Hepatocyte (in vitro differentiated cells): ENCODE measurements around the gene RGS3. TPM values are rescaled to one million over a fixed set of nuclear protein-coding genes. Genes with fewer than 3 reads are reported as not detected.

Source experiments
- DNase-seq: peaks from one replicate; pipeline ENCODE4 v3.0.0-alpha.2; 2016; ENCODE audit warnings: low spot score
- H2AFZ ChIP-seq: fragments of 200-600 bp; sonication (generic); 2 replicates; pipeline ENCODE4 v1.6.0; 2016; ENCODE audit warnings: antibody characterized with exemption, mild to moderate bottlenecking
- H3K27ac ChIP-seq: fragments of 200-600 bp; sonication (generic); 2 replicates; pipeline ENCODE4 v1.5.1; 2016; ENCODE audit warnings: mild to moderate bottlenecking
- H3K27me3 ChIP-seq: fragments of 200-600 bp; sonication (generic); 2 replicates; pipeline ENCODE4 v1.6.1; 2016
- H3K36me3 ChIP-seq: fragments of 200-600 bp; sonication (generic); replicated peaks from 2 replicates; pipeline ENCODE4 v1.5.1; 2016; ENCODE audit warnings: low read depth; ENCODE audit not compliant: insufficient read depth
- H3K4me1 ChIP-seq: fragments of 200-600 bp; sonication (generic); 2 replicates; pipeline ENCODE4 v1.5.1; 2016; ENCODE audit warnings: mild to moderate bottlenecking, moderate library complexity; ENCODE audit not compliant: insufficient read depth
- H3K4me2 ChIP-seq: fragments of 200-600 bp; sonication (generic); 2 replicates; pipeline ENCODE4 v1.6.0; 2016
- H3K4me3 ChIP-seq: fragments of 200-600 bp; sonication (generic); 2 replicates; pipeline ENCODE4 v1.5.1; 2016; ENCODE audit warnings: mild to moderate bottlenecking
- H3K79me2 ChIP-seq: fragments of 200-600 bp; sonication (generic); 2 replicates; pipeline ENCODE4 v1.6.0; 2017; ENCODE audit warnings: mild to moderate bottlenecking
- H3K9me2 ChIP-seq: fragments of 200-600 bp; sonication (generic); replicated peaks from 2 replicates; pipeline ENCODE4 v1.6.0; 2017; ENCODE audit warnings: mild to moderate bottlenecking; ENCODE audit not compliant: insufficient read depth
- H3K9me3 ChIP-seq: fragments of 200-600 bp; sonication (generic); 2 replicates; pipeline ENCODE4 v1.5.1; 2016; ENCODE audit warnings: low read depth, mild to moderate bottlenecking
- H4K20me1 ChIP-seq: fragments of 200-600 bp; sonication (generic); 2 replicates; pipeline ENCODE4 v1.6.0; 2016; ENCODE audit warnings: mild to moderate bottlenecking; ENCODE audit not compliant: insufficient read depth, poor library complexity, severe bottlenecking
- EZH2 ChIP-seq: fragments of 200-600 bp; sonication (generic); IDR thresholded peaks from 2 replicates; pipeline ENCODE4 v1.6.1; 2016; ENCODE audit warnings: antibody characterized with exemption, mild to moderate bottlenecking, borderline replicate concordance
- EZH2phosphoT487 ChIP-seq: fragments of 200-600 bp; sonication (generic); IDR thresholded peaks from one replicate; pipeline ENCODE4 v1.6.1; 2018; ENCODE audit warnings: antibody characterized with exemption, mild to moderate bottlenecking, low read depth, moderate library complexity; ENCODE audit not compliant: unreplicated experiment, severe bottlenecking
- WGBS: methylation state at CpG from one replicate; pipeline ENCODE4 v1.1.6; 2016; ENCODE audit warnings: low lambda C conversion rate; ENCODE audit errors: missing lambda C conversion rate; 5-methylcytosine and 5-hydroxymethylcytosine counted together
- polyA plus RNA-seq: library from polyadenylated mRNA; unstranded; fragments of >200 nt; fragmentation: Nextera tagmentation; extraction: Ambion mirVana; gene quantifications from 2 replicates; pipeline ENCODE4 v1.2.1, GENCODE V29; 2016
- total RNA-seq: library from RNA; depleted of rRNA; stranded (reverse); fragments of >200 nt; gene quantifications from 2 replicates; pipeline ENCODE4 v1.2.3, GENCODE V29; 2014
- TF ChIP-seq, protein P1 (sequence below): fragments of 200-600 bp; sonication (generic); IDR thresholded peaks from 2 replicates; pipeline ENCODE4 v1.5.1; 2016; ENCODE audit warnings: antibody characterized with exemption, mild to moderate bottlenecking; ENCODE audit not compliant: poor library complexity

RGS3 gene
- total and polyA plus RNA-seq, 2 experiments from 2014 or later: 48.0 to 62.7 TPM

GRCh38 chr9:113530022-113530635, 66.6 kb downstream of the RGS3 start:
- Histone ChIP-seq H2AFZ (no peak overlapping the region), H3K4me3 (no peak overlapping the region), H3K36me3 (no peaks in the 10 kb centered on the region), H3K9me3 (no peaks in the 10 kb centered on the region), H3K27ac (peak overlapping the region; percentile 59), H3K79me2 (no peaks in the 10 kb centered on the region), H3K9me2 (no peaks in the 10 kb centered on the region), H3K4me2 (no peak overlapping the region), H3K4me1 (peaks cover 24% of the 10 kb centered on the region), H3K27me3 (no peaks in the 10 kb centered on the region), H4K20me1 (no peaks in the 10 kb centered on the region)
- WGBS: 72% methylated on average over 4 of the region's 4 CpGs
- no peak for DNase-seq
- TF ChIP-seq, protein P1, sequence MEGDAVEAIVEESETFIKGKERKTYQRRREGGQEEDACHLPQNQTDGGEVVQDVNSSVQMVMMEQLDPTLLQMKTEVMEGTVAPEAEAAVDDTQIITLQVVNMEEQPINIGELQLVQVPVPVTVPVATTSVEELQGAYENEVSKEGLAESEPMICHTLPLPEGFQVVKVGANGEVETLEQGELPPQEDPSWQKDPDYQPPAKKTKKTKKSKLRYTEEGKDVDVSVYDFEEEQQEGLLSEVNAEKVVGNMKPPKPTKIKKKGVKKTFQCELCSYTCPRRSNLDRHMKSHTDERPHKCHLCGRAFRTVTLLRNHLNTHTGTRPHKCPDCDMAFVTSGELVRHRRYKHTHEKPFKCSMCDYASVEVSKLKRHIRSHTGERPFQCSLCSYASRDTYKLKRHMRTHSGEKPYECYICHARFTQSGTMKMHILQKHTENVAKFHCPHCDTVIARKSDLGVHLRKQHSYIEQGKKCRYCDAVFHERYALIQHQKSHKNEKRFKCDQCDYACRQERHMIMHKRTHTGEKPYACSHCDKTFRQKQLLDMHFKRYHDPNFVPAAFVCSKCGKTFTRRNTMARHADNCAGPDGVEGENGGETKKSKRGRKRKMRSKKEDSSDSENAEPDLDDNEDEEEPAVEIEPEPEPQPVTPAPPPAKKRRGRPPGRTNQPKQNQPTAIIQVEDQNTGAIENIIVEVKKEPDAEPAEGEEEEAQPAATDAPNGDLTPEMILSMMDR: no peak
- TF ChIP-seq EZH2 (no peak), EZH2phosphoT487 (no peak)

- no peak overlapping the region for H3K4me3 ChIP-seq
- no peaks in the 10 kb centered on the region for H4K20me1 ChIP-seq
- H2AFZ ChIP-seq: no peak overlapping the region
- no peaks in the 10 kb centered on the region for H3K9me2 ChIP-seq
- H3K36me3 ChIP-seq: no peaks in the 10 kb centered on the region
- no peaks in the 10 kb centered on the region for H3K79me2 ChIP-seq
- no peaks in the 10 kb centered on the region for H3K9me3 ChIP-seq
- TF ChIP-seq EZH2: no peak
- TF ChIP-seq EZH2phosphoT487: no peak
- DNase-seq: no peak
- H3K27ac ChIP-seq: no peak overlapping the region
- 88% methylated on average over 1 of the region's 1 CpG for WGBS
- peaks cover 25% of the 10 kb centered on the region for H3K4me1 ChIP-seq
- H3K27me3 ChIP-seq: no peaks in the 10 kb centered on the region
- H3K4me2 ChIP-seq: no peak overlapping the region
Observed at GRCh38 chr9:113530942-113531341, 67.4 kb downstream of the RGS3 start.

DNA sequence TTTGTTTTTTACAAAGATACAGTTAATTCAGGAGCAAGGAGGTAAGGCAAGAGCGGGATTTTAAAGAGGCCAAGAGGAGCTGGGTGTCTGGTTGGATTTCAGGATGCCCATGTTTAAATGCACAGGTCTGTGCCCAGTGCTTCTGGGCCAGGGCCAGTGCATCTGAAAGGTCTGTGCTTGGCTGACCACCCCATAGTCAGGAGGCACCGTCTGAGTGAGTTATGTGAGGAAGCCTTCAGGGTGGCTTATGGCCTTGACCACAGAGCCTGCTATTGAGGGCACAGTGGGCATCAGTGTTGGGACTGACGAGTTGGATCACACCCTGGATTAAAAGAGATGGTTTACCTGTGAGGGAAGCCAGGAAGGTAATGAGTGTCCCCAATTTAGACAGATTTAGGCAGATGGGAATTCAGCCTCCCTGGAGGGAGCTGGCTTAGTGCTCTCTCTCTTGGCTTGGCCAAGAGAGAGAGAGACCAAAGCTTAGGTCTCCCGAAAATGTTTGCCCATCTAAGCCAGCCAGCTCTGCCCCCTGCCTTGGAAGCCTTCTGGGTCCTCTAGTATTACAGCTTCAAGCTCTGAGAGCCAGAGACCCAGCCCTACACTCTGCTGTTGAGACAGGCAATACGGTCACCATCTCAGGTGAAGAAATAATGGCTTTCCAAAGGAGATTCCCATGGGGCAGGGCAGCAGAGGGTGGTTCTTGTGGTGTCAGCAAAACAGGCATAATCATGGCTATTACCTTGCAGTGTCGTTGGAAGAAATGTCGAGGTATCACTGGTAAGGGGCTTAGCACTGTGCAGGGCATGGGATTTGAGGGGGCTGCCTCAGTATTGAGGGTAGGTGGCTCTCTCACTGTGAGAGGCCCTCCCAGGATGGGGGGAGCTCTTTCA, 68.6 kb downstream of the RGS3 start:
- WGBS: 94% methylated on average over 7 of the region's 7 CpGs
- no peak for DNase-seq
- Histone ChIP-seq H3K4me3 (no peak overlapping the region), H2AFZ (no peak overlapping the region), H3K79me2 (no peaks in the 10 kb centered on the region), H3K4me1 (peaks cover 31% of the 10 kb centered on the region), H3K9me2 (no peaks in the 10 kb centered on the region), H3K9me3 (no peaks in the 10 kb centered on the region), H3K36me3 (no peaks in the 10 kb centered on the region), H4K20me1 (no peaks in the 10 kb centered on the region), H3K27me3 (no peaks in the 10 kb centered on the region), H3K27ac (no peak overlapping the region), H3K4me2 (no peak overlapping the region)
- no peak for TF ChIP-seq EZH2phosphoT487
- no peak for TF ChIP-seq EZH2
- TF ChIP-seq, protein P1: no peak

DNA sequence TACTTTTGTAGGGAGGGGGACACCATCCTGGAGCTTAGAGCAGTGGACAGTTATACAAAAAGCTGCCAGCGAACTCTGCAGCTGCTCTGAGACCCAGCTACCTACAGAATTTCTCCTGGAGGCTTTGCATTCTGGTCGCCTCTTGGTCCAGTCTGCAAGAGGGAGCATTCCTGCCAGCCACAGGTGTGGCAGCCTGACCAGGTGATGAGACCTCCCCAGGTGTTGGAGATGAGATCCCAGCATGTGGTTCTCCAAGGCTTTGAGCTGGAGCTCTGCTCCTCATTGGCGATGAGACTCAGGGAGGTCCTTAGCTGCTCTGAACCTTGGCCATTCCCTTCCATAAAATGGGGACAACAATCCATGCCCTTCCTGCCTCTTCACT, 69.3 kb downstream of the RGS3 start:
- H3K4me2 ChIP-seq: no peak overlapping the region
- H4K20me1 ChIP-seq: no peaks in the 10 kb centered on the region
- H2AFZ ChIP-seq: no peak overlapping the region
- no peak overlapping the region for H3K4me3 ChIP-seq
- H3K9me2 ChIP-seq: no peaks in the 10 kb centered on the region
- no peak for DNase-seq
- H3K9me3 ChIP-seq: no peaks in the 10 kb centered on the region
- no peaks in the 10 kb centered on the region for H3K27me3 ChIP-seq
- 96% methylated on average over 3 of the region's 3 CpGs for WGBS
- no peaks in the 10 kb centered on the region for H3K79me2 ChIP-seq
- no peaks in the 10 kb centered on the region for H3K36me3 ChIP-seq
- peaks cover 25% of the 10 kb centered on the region for H3K4me1 ChIP-seq
- TF ChIP-seq EZH2 (no peak), EZH2phosphoT487 (no peak)
- TF ChIP-seq, protein P1: no peak
- H3K27ac ChIP-seq: no peak overlapping the region
